GM12864 (cell line): ENCODE results near the gene CCDC71.

ENCODE experiments used
- DNase-seq: peaks from one replicate; pipeline ENCODE4 v3.0.0-alpha.2; 2011; ENCODE audit warnings: low read depth
- H3K4me3 ChIP-seq: 2 replicates; pipeline ENCODE4 v1.5.1; 2011; ENCODE audit warnings: mild to moderate bottlenecking, low read depth, low read length, control low read depth
- TF ChIP-seq, protein P1 (sequence below): IDR thresholded peaks from 2 replicates; pipeline ENCODE4 v1.5.1; 2011; ENCODE audit warnings: low read depth, mild to moderate bottlenecking, moderate library complexity, low read length, control low read depth, inconsistent platforms; ENCODE audit errors: missing control alignments

CCDC71 gene

DNA sequence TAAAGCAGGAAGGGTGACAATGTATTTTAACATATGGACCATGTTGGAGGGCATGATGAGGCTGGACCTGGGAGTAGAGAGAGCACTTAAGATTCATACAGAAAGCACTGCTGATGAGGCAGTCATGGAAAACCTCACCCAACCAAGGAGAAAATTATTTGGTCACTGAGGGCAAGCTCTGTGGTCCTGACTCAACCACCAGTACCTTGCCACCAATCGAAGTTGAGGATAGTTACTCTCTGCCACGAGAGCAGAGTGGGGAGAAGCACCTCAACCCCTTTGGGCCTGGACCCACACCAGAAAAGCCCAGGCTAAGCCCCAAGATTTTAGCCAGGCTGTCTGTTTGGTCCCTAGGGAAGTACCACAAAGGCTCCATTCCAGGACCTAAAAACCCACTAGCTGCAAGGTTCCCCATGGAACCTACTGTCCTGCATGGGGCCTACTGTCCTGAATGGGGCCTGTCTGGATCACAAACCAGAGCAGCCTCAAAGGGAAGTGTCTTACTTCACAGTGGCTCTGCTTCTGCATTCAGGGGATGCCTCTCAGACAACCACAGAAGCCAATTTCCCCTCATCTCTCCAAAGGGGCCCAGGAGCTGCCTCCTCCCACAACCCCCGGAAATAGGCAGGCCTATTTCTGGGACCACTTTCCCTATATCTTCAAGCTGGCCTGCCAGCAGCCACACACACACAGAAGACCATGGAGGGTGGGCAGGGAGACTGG is 4.2 kb downstream of the CCDC71 start:
- DNase-seq: no peak
- TF ChIP-seq, protein P1, sequence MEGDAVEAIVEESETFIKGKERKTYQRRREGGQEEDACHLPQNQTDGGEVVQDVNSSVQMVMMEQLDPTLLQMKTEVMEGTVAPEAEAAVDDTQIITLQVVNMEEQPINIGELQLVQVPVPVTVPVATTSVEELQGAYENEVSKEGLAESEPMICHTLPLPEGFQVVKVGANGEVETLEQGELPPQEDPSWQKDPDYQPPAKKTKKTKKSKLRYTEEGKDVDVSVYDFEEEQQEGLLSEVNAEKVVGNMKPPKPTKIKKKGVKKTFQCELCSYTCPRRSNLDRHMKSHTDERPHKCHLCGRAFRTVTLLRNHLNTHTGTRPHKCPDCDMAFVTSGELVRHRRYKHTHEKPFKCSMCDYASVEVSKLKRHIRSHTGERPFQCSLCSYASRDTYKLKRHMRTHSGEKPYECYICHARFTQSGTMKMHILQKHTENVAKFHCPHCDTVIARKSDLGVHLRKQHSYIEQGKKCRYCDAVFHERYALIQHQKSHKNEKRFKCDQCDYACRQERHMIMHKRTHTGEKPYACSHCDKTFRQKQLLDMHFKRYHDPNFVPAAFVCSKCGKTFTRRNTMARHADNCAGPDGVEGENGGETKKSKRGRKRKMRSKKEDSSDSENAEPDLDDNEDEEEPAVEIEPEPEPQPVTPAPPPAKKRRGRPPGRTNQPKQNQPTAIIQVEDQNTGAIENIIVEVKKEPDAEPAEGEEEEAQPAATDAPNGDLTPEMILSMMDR: no peak
- no peak overlapping the region for H3K4me3 ChIP-seq

DNA sequence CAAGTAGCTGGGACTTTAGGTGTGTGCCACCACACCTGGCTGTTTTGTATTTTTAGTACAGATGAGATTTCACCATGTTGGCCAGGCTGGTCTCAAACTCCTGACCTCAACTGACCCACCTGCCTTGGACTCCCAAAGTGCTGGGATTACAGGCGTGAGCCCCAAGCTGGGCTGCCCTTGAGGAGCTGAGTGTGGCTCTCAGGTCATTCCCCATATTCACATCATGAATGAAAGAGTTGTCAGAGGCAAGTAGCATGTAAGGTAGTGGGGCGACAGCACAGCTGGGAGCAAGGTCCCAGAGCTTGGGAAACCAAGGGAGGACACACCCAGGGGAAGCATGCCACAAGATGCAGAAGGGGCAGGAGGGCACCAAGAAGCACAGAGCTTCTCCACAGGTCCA is 4.9 kb downstream of the CCDC71 start:
- no peak for DNase-seq
- no peak overlapping the region for H3K4me3 ChIP-seq
- TF ChIP-seq, protein P1: no peak

GRCh38 chr3:49158792-49159191 is 7.3 kb downstream of the CCDC71 start:
- TF ChIP-seq, protein P1: no peak
- no peak for DNase-seq
- H3K4me3 ChIP-seq: no peak overlapping the region

DNA sequence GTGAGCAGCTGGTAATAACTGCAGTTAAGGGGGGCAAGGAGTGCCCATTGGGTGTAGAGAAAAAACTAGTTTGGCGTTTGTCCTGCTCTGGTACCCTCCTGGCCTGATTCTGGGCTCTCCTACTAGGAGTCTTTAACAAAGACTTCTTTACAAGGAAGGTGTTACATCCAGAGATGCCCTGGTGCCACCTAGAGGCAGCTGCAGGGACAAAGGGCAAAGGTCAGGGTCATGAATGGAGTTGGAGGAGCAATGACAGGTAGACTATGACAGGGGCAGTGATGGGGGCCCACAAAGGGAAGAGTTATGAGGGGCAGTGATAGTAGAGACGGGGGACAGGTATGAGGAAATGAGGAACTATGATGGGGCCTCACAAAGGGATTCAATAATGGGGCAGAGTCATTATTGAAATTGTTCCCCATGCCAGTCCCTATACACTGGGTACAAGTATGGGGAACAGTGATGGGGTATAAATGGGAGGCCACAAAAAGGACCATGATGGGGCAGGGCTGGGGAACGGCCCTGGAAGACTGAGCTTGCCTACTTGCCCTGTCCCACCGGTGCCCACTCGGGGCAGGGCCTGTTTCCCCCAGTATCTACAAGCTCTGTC is 7.9 kb downstream of the CCDC71 start:
- TF ChIP-seq, protein P1: peak; percentile 66
- DNase-seq: no peak
- no peak overlapping the region for H3K4me3 ChIP-seq

GRCh38 chr3:49157289-49157688 is 8.8 kb downstream of the CCDC71 start:
- TF ChIP-seq, protein P1: no peak
- no peak overlapping the region for H3K4me3 ChIP-seq
- no peak for DNase-seq

GRCh38 chr3:49153349-49153912 is 12.7 kb downstream of the CCDC71 start:
- TF ChIP-seq, protein P1: no peak
- DNase-seq: no peak
- no peak overlapping the region for H3K4me3 ChIP-seq
